ENCODE measurements around the gene ZNF436. TPM values are rescaled to one million over a fixed set of nuclear protein-coding genes. Genes with fewer than 3 reads are reported as not detected.
"Not testable (repeated sequence)": the region's sequence is repeated elsewhere in the genome, so short reads cannot be mapped to it uniquely, and the experiment has no call there.

The ZNF436 gene
- total RNA-seq, 1 donor from 2014 or later, result 95.8 TPM

GRCh38 chr1:23366598-23366997, 3.0 kb downstream of the ZNF436 start:
- DNase-seq, result no peak

DNA sequence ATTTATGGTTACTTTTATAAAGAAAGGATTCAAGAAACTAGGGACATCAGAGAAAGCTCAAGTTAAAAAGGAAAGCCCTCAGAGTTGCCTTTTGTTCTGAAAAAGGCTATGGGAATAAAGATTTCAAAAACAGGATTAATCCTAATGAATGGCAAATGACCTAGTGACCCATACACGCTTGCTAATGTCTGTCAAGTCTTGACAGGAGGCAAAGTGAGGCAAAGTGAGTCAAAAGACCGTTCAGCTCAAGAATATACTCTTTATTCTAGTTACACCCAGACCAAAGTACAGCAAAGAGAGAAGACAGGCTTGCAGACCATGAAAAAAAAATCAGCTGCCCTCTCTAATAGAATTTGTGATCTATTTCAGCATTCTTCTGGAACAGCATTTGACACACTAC, 3.5 kb downstream of the ZNF436 start:
- DNase-seq, result no peak

DNA sequence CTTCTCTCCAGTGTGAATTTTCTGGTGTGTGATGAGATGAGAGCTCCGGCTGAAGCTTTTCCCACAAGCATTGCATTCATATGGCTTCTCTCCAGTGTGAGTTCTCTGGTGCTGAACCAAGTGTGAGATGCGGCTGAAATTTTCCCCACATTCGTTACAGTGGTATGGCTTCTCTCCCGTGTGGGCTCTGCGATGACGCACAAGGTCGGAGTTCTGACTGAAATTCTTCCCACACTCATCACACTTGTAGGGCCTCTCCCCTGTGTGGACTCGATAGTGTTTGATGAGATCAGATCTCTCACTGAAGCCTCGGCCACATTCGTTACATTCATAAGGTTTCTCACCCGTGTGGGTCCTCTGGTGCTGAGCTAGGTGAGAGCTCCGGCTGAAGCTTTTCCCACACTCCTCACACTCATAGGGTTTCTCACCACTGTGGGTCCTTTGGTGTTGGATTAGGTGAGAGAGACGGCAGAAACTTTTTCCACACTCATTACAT, 7.4 kb downstream of the ZNF436 start:
- no peak for DNase-seq

DNA sequence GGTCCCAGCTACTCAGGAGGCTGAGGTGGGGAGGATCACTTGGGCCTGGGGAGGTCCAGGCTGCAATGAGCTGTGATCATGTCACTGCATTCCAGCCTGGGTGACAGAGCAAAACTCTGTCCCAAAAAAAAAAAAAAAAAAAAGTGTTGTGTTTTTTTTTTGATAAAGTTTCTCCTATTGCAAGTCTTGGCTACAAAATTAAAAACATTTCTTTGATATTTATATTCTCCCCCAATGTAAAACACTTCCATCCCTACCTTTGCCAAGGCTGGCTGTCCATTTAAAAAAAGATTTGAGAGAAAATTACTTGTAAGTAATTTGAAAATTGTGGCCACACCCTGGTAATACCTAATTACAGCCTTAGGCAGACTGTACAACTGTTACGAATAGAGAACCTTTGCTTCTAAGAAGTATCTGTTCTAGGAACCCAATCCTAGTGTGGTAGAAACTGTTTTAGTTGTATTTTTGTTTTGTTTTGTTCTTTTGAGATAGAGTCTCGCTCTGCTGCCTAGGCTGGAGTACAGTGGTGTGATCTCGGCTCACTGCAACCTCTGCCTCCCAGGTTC, 11.2 kb downstream of the ZNF436 start:
- no peak for DNase-seq

DNA sequence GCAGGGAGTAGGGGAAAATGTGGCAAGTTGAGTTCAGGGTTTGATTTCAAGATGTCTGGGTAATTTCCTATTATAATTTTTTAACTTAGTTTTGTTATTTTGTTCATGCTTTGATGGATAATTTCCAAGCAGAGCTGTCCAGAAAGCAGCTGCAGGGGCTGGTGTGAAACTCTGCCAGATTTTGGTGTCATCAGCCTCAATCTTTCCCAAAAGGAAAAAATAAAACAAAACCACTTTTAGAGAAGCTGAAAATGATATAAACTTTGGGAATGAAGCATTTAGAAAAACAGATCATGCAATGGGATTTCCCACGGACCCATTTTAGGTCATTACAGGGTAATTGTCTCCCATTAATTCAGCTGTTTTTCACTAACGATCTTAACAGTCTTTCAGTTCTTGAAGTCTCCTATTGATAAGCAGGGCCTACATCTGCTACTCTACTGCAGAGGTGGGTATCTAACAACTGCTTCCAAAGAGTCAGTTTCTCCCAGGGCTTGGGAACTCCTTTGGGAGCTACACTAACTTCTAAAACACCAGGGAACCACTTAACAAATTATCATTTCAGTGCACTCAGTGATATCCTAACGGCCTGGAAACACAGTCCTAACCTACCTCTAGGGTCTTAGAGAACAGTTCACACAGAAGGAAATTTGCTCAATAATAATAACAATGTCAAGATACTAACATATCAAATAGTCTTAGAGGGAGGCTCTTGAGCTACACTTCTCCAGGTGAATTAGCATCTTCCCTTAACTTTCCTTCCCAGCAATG, 12.3 kb downstream of the ZNF436 start:
- DNase-seq, result no peak

DNA sequence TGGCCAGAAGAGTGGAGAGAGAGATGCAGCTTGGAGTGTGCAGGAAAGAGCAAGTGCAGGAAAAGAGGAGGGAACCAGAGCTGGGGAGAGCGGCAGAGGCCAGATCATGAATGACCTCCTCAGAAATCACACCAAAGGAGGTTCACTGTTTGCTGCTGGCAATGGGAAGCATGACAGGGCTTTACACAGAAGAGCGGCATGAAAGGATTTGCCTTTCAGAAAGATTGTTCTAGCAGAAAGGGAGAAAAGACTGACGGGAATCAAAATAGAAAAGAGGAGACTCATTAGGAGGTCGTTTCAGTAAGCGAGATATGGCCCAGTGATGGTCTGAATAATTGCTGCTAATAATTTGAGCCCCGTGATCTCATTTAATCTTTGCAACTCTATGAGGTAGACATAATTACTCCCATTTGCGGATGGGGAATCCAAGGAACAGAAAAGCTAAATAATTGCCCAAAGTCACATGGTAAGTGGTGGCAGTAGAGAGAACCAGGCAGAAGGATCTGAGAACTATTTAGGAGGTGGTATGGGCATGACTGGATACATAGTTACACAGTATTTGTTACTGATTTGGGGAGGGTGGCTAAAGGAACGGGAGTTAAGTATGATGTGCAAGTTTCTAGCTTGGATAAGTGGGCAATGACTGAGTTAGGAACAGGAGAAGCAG, 13.0 kb downstream of the ZNF436 start:
- no peak for DNase-seq

DNA sequence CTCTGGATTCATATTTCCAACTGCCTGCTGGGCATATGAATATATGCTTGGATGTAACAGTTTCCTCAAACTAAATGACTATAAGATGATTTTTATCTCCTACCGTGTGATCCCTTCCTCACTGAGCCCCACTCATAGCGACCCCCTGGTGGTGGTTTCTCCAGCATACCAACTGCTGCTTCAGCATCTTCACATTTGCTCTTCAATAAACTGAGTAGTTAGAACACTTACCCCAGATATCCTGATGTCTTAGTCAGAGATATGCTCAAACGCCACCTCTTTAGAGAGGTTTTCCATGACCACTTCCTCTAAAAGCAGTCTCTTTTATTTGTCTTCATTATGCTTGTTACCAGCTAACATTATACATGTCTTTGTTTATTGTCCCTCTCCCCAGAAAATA, 15.4 kb downstream of the ZNF436 start:
- no peak for DNase-seq

GRCh38 chr1:23352096-23352695, 17.4 kb downstream of the ZNF436 start:
- DNase-seq, result no peak

DNA sequence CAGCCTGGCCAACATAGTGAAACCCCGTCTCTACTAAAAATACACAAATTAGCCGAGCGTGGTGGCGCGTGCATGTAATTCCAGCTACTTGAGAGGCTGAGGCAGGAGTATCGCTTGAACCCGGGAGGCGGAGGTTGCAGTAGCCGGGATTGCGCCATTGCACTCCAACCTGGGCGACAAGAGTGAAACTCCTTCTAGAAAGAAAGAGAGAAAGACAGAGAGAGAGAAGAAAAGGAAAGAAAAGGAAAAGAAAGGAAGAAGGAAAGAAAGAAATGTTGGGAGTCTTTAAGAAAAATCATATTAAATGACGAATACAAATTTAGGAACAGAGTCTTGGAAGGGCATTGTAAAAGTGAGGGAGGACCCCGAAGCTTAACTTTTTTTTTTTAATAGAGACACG, 23.7 kb downstream of the ZNF436 start:
- no peak for DNase-seq

DNA sequence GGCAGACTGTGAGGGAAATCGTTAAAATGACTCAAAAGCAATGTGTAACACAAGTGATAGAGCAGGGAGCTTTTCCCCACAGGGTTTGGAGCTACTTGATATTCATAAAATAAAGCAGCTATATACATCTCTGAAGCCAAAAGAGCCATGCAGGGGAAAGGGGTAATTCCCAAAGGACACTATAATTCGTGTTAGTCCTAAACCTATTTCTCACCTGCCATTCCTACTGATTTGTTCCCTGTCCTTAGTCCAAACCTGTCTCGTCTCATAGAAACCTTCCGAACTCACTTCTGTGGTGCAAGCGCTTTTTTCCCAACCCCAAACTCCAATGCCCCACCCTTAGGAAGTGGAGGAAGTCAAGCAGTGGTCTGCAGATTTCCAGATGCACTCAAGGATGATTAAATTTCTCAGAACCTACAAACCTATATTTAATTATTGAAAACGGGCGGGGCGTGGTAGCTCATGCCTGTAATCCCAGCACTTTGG, 24.6 kb downstream of the ZNF436 start:
- DNase-seq, result no peak

- peak; percentile 99 for DNase-seq
Observed at GRCh38 chr1:23344111-23344986, 25.3 kb downstream of the ZNF436 start, which contains the start of gene HNRNPR. Gene HNRNPR (minus strand): TSS chr1:23344284. CDS start chr1:23341008, 3,276 bp downstream.

GRCh38 chr1:23343221-23344110, 26.2 kb downstream of the ZNF436 start:
- peak; percentile 39 for DNase-seq

DNA sequence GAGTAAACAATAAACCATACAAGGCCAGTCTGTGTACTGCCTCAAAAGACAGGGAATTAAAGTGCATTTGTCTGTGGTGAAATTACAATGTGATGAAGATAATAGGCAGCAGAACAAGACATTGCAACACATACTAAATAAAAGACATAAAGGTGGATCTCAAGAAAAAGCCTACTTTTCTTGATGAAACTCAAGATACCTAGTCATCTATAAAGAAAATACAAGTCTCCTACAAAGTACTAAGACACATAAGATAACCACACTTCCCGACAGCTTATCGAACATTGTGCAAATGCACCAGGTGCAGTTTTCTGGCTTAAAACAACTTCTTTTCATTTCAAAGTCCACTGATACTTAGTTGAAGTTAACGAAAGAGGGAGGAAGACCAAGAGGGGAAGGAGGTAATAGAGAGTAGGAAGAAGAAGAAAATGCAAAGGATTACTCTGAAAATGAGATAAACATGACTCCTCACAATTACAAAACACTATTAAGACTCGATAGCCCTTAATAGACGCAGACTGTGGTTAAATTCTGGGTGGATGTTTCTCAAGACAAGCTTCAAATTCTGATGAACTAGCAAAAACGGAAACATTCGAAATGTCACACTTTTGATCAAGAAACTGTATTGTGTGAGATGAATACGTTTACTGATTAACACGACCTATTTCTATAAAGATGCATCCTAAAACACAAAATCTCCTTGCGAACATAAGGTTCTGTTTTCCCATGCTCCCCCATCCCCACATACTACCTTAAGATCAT, 27.5 kb downstream of the ZNF436 start:
- DNase-seq, result no peak

DNA sequence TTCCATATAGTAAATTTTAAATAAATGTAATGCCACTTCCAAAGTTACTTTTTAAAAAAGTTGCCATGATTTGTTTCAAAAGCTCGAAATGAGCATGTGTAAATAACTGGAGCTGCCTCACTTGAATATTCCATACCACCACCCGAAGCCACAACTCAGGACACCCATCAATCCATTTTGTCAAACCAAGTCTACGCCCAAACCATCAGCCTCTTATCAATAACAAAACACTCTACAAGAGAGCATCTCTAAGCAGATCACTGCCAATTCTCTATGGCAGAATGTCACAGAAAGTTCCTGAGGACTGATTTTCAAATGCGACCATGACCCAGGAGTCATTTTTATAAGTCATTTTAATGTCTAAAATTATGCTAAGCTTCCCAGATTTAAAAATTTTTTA, 30.0 kb downstream of the ZNF436 start:
- no peak for DNase-seq

DNA sequence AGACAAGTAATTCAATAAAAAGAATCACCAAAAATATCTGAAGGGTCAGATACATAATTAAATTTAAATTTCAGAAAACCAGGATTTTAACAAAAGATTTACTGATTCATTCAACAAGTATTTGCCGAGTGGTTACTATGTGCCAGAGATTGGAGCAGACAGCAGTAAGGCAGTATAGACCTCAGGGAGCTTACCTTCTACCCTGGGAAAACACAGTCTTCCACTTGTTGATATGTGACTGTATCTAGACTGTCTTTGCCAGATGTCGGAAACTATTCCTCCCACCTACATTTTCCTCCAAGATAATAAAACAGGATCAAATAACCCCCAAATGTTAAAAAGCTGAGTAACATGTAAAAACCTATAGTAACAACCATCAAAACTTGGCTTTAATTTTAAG, 31.8 kb downstream of the ZNF436 start:
- no peak for DNase-seq

- no peak for DNase-seq
Observed at GRCh38 chr1:23331713-23332112, 37.9 kb downstream of the ZNF436 start.

DNA sequence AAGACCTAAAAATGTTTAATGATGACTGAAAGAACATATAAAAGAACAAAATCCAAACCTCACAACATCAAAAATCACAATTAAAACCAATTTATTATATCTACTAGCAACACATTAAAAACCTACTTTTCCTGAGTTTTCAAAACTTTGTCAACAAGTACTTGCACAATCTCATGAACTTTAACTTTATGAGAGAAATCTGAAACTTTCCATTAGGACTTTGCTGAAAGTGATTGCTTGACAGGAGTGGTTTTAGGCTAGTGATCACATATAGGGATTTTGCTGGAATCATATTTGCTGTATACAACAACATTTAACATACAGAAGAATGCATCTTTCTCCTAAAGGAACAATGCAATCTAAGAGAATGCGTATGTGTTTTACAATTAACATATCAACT, 38.8 kb downstream of the ZNF436 start:
- DNase-seq, result no peak

GRCh38 chr1:23325393-23325792, 44.2 kb downstream of the ZNF436 start:
- DNase-seq, result no peak

- no peak for DNase-seq
Observed at GRCh38 chr1:23322770-23323169, 46.9 kb downstream of the ZNF436 start.

DNA sequence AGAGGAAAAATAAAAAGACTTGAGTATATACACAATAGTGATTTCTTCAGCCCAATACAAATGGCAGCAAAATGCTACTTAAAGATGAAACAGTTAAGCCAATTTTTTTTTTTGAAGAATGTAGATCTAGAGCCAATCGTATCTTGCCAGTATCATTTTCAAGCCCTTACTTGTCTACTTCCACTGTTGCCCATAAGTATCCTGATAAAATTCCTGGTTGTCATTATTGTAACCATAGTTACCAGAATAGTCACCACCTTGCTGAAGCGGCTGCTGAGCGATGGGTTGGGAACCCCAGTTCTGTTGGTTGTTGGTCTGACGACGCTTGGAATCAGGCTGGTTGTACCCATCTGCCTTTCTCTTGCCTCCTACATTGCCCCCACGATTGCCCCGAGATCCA, 59.4 kb downstream of the ZNF436 start:
- not testable (repeated sequence) for DNase-seq
